GM19467 (cell line): ENCODE data around the gene SMIM36.
A peak's percentile ranks its signal among the peaks of the same experiment; 100 is the strongest.
"Not testable (repeated sequence)": the region's sequence is repeated elsewhere in the genome, so short reads cannot be mapped to it uniquely, and the experiment has no call there.

Experiments
- ATAC-seq: cut with Tn5 transposase; IDR thresholded peaks from one replicate; pipeline ENCODE4 v1.9.1; 2021; ENCODE audit warnings: mild to moderate bottlenecking, moderate library complexity; ENCODE audit not compliant: unreplicated experiment

SMIM36 gene

GRCh38 chr17:55436224-55437158 lies 74.8 kb downstream of the SMIM36 start:
- peak; percentile 8 for ATAC-seq

DNA sequence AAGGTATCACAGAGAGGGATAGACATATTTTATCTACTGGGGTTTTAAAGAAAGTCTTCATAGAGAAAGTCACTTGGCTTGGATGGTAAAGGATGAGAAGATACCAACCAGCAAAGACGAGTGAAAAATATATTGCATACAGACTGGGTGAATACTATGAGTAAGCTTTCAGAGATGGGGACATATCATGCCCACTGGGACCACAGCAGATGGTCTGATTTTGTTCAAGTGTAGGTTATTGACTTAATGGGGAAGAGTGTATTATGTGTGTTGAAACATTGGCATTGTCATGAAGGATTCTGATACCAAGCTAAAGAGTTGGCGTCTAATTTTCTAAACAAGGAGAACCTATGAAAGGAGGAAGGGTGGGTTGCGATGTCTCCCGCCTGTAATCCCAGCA lies 75.8 kb downstream of the SMIM36 start:
- ATAC-seq: no peak

- no peak for ATAC-seq
Observed at GRCh38 chr17:55434721-55435120, 76.5 kb downstream of the SMIM36 start.

DNA sequence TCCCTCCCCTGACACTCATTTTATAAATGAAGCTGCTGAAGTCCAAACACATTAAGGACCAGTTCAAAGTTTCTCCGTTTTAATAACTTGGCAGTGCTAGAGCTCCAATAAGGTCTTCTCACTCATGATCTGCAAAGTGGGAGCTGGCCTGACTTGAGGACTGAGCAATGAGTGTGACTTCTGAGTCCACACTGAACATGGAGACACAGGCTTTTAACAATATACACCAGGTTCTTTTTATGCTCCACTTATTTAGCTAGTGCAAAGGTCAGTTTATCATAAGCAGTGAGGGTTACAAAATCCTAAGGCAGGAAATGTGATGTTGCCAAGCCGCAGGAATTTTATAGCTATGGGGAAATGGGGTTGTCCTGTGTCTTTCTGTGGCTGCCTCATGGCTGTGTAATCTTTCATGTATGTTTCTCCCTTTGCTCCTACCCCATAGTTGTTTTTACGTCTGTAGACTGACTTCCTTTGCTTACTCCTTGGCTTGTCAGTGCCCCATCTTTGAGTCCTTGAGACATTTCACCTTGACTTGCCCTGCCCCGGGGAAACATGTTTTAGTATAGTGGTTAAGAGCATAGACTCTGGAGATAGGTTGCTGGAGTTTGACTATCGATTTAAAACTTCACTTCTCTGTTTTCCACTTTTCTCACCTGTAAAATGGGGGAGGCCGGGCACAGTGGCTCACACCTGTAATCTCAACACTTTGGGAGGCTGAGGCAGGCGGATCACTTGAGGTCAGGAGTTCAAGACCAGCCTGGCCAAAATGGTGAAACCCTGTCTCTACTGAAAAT lies 77.4 kb downstream of the SMIM36 start:
- ATAC-seq: no peak

- ATAC-seq: no peak
Observed at GRCh38 chr17:55433029-55433628, 78.1 kb downstream of the SMIM36 start.

DNA sequence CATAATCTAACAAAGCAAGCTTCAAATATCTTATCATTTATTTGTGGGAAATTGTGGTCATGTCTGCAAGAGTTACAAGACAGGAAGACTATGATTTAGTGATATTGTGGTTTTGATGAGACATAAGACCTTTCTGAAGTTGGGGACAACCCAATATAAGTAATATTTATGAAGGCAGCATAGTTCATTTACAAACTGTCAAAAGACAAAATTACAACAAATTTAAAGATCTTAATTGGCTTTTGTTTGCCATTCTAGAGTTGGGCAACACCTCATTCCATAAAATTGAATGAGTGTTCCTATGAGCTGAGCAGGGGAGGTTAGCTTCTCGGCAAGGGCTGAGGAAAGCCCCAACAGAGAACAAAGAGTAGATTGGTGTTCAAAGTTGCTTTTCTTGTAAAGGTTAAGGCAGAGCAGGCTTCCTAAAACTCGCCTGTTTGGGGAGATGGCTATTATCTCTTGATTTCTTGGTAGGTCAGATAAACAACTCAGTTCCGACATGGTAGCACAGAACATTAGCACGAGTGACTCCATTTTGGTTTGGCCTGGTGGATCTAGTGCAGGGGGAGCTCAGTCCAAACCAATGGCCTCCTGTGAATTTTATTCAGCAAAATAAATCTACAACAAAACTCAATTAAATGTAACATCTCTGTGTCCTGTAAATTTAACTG lies 78.8 kb downstream of the SMIM36 start:
- no peak for ATAC-seq

DNA sequence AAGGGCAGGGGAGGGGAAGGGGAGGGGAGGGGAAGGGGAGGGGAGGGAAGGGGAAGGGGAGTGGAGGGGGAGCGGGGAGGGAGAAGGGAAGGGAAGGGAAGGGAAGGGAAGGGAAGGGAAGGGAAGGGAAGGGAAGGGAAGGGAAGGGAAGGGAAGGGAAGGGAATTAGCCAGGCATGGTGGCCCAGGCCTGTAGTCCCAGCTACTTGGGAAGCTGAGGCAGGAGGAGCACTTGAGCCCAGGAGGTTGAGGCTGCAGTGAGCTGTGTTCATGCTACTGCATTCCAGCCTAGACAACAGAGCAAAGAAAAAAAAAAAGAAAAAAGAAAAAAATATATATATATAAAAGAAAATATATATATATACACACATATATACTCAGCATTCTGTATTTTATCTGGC lies 79.3 kb downstream of the SMIM36 start:
- not testable (repeated sequence) for ATAC-seq

DNA sequence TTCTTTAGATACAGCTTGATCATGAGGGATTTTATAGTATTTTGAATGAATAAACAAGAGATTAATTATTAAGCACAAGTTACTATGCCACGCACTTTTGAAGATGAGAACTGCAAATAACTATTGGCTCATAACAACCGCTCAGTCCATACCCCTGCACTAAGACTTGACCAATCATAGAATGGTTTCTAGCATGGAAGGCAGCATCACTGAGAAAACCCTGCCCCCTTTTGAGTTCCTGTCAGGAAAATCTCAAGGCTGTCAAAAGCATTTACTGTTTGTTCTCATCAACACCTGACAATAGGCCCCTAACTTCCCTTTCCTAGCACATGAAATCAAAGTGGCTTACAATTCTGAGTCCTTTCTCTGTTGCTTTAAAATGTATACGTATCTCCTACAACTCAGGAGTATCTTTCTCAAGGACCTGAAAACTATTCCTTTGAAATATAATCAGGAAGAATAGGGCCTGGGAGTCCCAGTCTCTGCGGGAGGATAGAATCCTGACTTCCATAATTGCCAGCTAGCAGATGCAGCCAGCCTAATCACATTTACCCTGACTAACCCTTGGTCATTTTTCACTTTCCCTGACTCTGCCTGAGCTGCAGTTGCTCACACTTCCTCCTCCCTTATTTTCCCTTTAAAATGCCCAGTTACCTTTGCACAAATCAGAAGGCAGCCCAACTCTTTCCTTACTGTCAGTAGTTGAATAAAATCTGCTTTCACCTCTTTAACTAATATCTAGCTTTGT lies 80.5 kb downstream of the SMIM36 start:
- ATAC-seq: no peak

DNA sequence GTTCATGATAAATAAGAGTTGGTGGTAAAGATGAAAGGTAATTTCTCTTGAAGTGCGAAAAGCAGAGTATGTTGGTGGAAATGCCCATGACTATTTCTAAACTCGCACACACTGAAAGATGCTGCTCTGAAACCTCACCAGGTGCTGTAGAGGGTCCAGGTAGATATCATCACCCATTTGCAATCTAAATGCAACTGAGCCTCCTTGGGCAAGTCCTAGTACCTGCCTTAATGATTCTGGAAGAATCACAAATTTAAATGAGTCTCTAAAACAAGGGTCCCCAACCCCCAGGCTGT lies 83.7 kb downstream of the SMIM36 start:
- ATAC-seq: no peak

DNA sequence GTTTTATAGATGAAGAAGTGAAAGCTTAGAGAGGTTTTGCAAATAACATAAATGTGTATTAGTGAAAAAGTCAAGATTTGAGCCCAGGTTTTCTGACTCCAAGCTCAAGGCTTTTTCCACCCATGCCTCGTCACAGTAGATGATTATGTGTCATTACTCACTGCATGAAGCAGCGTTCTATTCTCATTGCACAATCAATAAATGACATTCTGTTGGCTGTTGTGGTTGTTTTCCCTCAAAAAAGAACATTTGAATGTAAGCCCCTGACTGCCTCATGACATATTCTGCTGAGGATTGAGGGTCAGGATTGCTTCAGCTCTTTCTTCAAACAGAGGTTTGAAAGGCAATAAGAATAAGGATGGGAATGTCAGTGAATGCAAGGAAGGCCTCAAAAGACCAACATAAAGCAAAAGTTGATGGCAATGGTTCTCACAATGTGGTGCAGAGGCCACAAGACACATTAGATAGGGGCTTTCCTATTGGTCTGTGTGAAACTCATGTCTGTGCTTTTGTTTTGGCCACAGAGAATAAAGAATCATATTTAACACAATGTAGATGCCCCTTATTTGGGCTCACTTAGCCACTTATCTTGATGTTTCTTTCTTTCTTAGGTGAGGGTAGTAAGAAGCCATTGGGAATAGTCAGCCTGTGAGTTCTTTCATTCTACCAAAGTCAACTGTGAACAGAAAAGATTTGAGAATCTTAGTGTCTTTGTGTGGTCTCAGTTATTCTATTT lies 84.2 kb downstream of the SMIM36 start:
- no peak for ATAC-seq

DNA sequence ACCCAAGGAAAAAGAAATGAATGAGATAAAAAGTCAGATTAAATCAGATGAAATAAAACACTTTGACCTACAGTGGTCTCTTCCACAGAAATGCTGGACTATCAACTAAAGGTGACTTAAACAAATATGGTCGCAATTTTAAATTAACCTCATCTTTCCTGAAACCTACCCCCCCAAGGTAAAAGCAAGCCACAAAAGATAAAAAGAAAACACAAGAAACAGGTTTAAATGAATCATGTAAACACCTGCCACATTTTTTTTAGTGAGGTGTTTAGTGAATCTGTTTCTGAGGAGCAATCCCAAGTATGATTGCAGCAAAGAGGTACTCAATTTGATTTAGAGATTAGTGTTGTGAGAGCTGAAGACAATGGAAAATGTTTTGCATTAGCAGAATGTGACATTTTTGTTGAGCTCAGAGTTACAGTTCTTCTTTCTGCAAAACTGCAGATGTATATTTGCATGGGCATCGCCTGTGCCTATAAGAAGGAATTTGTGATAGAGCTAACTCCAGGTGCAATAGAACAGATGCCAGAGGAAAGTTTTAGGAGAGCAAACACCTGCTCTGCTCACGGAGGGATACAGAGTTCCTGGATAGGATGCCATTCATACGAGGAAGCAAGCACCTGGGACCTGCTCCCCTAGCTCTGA lies 86.2 kb downstream of the SMIM36 start:
- ATAC-seq: no peak

- no peak for ATAC-seq
Observed at GRCh38 chr17:55423535-55423934, 87.7 kb downstream of the SMIM36 start.

GRCh38 chr17:55422828-55423164 lies 88.5 kb downstream of the SMIM36 start:
- not testable (repeated sequence) for ATAC-seq

DNA sequence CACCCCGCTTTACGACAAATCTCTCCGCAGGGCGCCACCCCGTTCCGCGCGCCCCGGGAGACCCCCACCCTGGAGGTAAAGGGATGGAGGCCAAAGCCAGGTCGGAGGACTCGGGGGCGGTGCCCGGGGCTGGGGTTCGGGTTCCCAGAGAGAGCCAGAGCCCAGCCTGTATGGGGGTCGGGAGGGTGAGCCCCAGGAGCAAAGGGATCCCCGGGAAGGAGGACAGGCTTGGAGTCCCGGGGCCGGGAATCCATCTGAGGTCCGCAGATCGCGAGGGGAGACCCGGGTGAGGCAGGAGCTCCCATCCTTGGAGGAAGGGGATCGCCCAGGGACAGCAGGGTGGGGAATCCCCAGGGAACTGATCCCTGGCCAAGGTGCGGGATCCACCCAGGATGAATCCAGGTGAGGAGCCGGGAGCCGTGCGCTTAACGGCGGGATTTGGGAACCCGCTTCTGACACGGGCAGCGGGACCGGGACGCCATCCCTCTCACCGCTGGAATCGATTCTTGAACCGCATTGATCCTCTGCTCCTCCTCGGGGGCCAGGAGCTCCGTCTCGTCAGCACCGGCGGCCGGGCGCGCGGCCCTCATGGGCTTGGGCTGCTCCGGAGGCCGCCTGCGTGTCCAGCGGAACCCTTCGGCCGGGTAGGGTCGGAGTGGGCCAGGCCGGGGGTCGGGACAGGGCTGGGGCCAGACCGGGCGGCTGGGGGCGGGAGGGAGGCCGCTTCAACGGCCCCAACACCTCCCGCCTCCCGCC lies 89.9 kb downstream of the SMIM36 start, which contains the start of gene MMD:
Gene MMD, minus strand, starts transcription at position 657 of the 756 bp plus-strand sequence. Its CDS starts 140 bp downstream, at position 517.
- peak; percentile 23 for ATAC-seq

DNA sequence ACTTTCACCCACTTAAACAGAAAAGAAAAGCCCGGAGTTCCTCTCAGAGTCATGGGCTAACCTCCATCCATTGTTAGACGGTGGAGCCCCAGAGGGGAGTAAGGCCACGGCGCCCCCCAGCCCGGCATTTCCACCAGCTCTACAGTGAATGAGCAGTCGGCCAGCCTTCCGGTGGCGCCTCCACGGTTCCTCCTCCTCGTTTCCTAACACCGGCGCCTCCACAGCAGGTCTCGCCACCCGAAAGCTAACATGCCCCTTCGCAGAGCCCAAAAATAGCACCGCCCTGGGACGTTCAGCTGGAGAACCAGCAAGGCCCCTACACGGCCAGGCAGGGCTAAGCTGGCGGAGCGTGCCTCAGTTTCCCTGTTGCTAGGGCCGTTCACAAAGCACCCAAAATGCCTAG lies 90.5 kb downstream of the SMIM36 start:
- no peak for ATAC-seq

DNA sequence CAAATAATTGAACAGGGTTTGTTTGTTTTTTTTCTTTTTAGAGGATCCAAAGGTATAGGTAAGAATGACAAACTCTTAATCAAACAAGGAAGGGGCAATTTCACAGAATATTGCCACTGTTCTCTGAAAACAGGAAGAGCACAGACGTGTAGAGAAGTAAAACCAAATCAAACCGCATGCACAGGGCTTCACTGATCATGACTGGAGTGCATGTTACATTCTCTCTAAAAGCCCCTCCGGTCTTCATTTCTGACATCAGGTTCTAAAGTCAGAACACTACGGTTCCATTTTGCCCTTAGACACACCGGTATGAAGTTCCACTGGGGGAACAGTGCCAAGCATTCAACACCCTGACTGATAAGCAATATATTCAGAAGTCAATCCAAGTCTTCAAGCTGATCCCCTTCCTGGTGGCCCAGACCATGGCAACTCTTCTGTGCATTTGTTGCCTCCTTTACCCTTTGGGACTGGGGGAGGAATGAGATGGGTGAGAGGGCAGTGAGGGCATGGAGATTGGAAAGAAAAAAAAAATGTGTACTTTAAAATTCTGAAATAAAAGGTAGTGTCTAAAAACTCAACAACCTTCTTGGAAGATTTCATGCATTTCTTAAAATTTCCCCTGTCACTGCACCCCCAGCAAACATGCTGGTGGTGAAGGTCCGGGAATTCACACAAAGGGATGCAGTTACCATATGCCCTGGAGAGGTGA lies 91.0 kb downstream of the SMIM36 start:
- peak; percentile 36 for ATAC-seq

GRCh38 chr17:55418369-55419268 lies 92.6 kb downstream of the SMIM36 start:
- no peak for ATAC-seq
